GM18526 (cell line): ENCODE data around the gene GPR132.

Experiments
- POLR2A ChIP-seq: IDR thresholded peaks from 3 replicates; pipeline ENCODE4 v1.6.1; 2011; ENCODE audit not compliant: insufficient read length; ENCODE audit errors: extremely low read depth

Gene GPR132

GRCh38 chr14:105084741-105085571, 19.7 kb upstream of the GPR132 start:
- no peak for TF ChIP-seq POLR2A

- TF ChIP-seq POLR2A, result no peak
Observed at GRCh38 chr14:105083926-105084685, 18.9 kb upstream of the GPR132 start.

- TF ChIP-seq POLR2A, result no peak
Observed at GRCh38 chr14:105082703-105083102, 17.5 kb upstream of the GPR132 start.

GRCh38 chr14:105080161-105080560, 14.9 kb upstream of the GPR132 start:
- TF ChIP-seq POLR2A, result no peak

GRCh38 chr14:105078294-105078693, 13.1 kb upstream of the GPR132 start:
- no peak for TF ChIP-seq POLR2A

GRCh38 chr14:105077649-105077995, 12.4 kb upstream of the GPR132 start:
- TF ChIP-seq POLR2A, result no peak

- TF ChIP-seq POLR2A, result no peak
Observed at GRCh38 chr14:105076805-105077648, 11.8 kb upstream of the GPR132 start.

- no peak for TF ChIP-seq POLR2A
Observed at GRCh38 chr14:105076296-105076804, 11.1 kb upstream of the GPR132 start.

GRCh38 chr14:105075379-105076295, 10.4 kb upstream of the GPR132 start:
- peak; percentile 36 for TF ChIP-seq POLR2A

- no peak for TF ChIP-seq POLR2A
Observed at GRCh38 chr14:105074601-105075053, 9.4 kb upstream of the GPR132 start.

- no peak for TF ChIP-seq POLR2A
Observed at GRCh38 chr14:105073720-105074600, 8.7 kb upstream of the GPR132 start.

GRCh38 chr14:105072892-105073719, 7.9 kb upstream of the GPR132 start:
- no peak for TF ChIP-seq POLR2A
